H1 (cell line): ENCODE measurements around the gene SRD5A3. TPM values are rescaled to one million over a fixed set of nuclear protein-coding genes. Genes with fewer than 3 reads are reported as not detected.

Experiments
- SIRT6 ChIP-seq: IDR thresholded peaks from one replicate; pipeline ENCODE4 v1.7.1; 2012; ENCODE audit warnings: low read length, inconsistent platforms
- SRF ChIP-seq: IDR thresholded peaks from 2 replicates; pipeline ENCODE4 v1.6.1; 2011; ENCODE audit warnings: mild to moderate bottlenecking, low read depth, low read length, moderate library complexity
- polyA plus RNA-seq, 7 experiments: library from polyadenylated mRNA; depleted of rRNA in 3 of 7; stranded (reverse) in 5 of 7; unstranded in 2 of 7; fragments of >200 nt in 5 of 7; fragments of 200-250 nt in 2 of 7; gene quantifications; 1 replicate in 5 of 7; 2 replicates in 1 of 7; 4 replicates in 1 of 7; pipeline versions ENCODE4 v1.2.1 to v1.2.3, GENCODE V29; 2011 to 2013; ENCODE audit warnings: missing spikeins in 2 of 7, mixed read lengths in 2 of 7
- total RNA-seq: library from RNA; stranded (reverse); fragmentation: NEBNext Ultra II Directional; extraction: Animal tissue kit (Norgen Biotek cat#: 25700); gene quantifications from 2 replicates; pipeline ENCODE4 v1.2.1, GENCODE V29; 2021
- TF ChIP-seq, protein P1 (sequence below), 3 experiments: IDR thresholded peaks; 1 replicate in 2 of 3; 2 replicates in 1 of 3; pipeline versions ENCODE4 v1.5.1 to v1.6.1; 2011; ENCODE audit warnings: low read length in 3 of 3, mild to moderate bottlenecking in 3 of 3, inconsistent platforms in 2 of 3, low read depth in 1 of 3, moderate library complexity in 1 of 3; ENCODE audit not compliant: insufficient read depth in 1 of 3; ENCODE audit errors: control extremely low read depth in 1 of 3

The SRD5A3 gene
- total and polyA plus RNA-seq, 2 of the 8 experiments (the other 6 are each of a cell fraction or from before 2014, with no cell fraction given) = 19.6 to 34.6 TPM

- TF ChIP-seq, protein P1, sequence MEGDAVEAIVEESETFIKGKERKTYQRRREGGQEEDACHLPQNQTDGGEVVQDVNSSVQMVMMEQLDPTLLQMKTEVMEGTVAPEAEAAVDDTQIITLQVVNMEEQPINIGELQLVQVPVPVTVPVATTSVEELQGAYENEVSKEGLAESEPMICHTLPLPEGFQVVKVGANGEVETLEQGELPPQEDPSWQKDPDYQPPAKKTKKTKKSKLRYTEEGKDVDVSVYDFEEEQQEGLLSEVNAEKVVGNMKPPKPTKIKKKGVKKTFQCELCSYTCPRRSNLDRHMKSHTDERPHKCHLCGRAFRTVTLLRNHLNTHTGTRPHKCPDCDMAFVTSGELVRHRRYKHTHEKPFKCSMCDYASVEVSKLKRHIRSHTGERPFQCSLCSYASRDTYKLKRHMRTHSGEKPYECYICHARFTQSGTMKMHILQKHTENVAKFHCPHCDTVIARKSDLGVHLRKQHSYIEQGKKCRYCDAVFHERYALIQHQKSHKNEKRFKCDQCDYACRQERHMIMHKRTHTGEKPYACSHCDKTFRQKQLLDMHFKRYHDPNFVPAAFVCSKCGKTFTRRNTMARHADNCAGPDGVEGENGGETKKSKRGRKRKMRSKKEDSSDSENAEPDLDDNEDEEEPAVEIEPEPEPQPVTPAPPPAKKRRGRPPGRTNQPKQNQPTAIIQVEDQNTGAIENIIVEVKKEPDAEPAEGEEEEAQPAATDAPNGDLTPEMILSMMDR (IDR thresholded peaks at IDR 0.05; ENCODE audit: control extremely low read depth in 1 of 3, insufficient read depth in 1 of 3, low read depth in 1 of 3, low read length in 3 of 3) = no peak
- TF ChIP-seq SRF (no peak), SIRT6 (no peak)
Observed at GRCh38 chr4:55411621-55412020, 65.6 kb downstream of the SRD5A3 start (continued).
